Colonic mucosa (tissue), 4 donors: ENCODE measurements around the gene AVEN. TPM values are rescaled to one million over a fixed set of nuclear protein-coding genes. Genes with fewer than 3 reads are reported as not detected.
"Not testable (repeated sequence)": the region's sequence is repeated elsewhere in the genome, so short reads cannot be mapped to it uniquely, and the experiment has no call there.

ENCODE experiments used
- DNase-seq: peaks from one replicate; pipeline ENCODE4 v3.0.0-alpha.2; 2020
- H3K27ac ChIP-seq: fragments of 200-600 bp; one replicate; pipeline ENCODE4 v1.8.0; 2021
- H3K27me3 ChIP-seq: fragments of 200-600 bp; one replicate; pipeline ENCODE4 v1.8.0; 2021
- H3K36me3 ChIP-seq: fragments of 200-600 bp; one replicate; pipeline ENCODE4 v1.8.0; 2021
- H3K4me1 ChIP-seq: fragments of 200-600 bp; one replicate; pipeline ENCODE4 v1.8.0; 2021; ENCODE audit warnings: mild to moderate bottlenecking
- H3K4me3 ChIP-seq: fragments of 200-600 bp; one replicate; pipeline ENCODE4 v1.8.0; 2021
- H3K9ac ChIP-seq, 2 donors: one replicate each; pipeline ENCODE4 v1.7.0; 2013; ENCODE audit warnings: control low read depth in 2 of 2, low read depth in 2 of 2, low read length in 2 of 2
- H3K9me3 ChIP-seq: fragments of 200-600 bp; one replicate; pipeline ENCODE4 v1.8.0; 2021
- intact Hi-C: fragments of 100-400 bp; cut with DNase I; formaldehyde crosslinking; loops from one replicate; pipeline ENCODE4 v1.14.1; 2022
- total RNA-seq, 2 donors: library from RNA; stranded (reverse); fragmentation: NEBNext Ultra II Directional in 1 of 2; extraction: Animal tissue kit (Norgen Biotek cat#: 25700) in 1 of 2; gene quantifications; one replicate each; pipeline ENCODE4 v1.2.1, GENCODE V29; 2021
- TF ChIP-seq, protein P1 (sequence below): fragments of 200-600 bp; IDR thresholded peaks from one replicate; pipeline ENCODE4 v1.8.0; 2022; ENCODE audit warnings: antibody characterized with exemption, mild to moderate bottlenecking
- donor health status: healthy.
- donor health status: DM: no; HTN: no; CAD: no.
- donor health status: DM: no; HTN: no; CAD: no.

Gene AVEN
- total RNA-seq, 2 donors from 2014 or later, result 10.0 to 13.9 TPM

DNA sequence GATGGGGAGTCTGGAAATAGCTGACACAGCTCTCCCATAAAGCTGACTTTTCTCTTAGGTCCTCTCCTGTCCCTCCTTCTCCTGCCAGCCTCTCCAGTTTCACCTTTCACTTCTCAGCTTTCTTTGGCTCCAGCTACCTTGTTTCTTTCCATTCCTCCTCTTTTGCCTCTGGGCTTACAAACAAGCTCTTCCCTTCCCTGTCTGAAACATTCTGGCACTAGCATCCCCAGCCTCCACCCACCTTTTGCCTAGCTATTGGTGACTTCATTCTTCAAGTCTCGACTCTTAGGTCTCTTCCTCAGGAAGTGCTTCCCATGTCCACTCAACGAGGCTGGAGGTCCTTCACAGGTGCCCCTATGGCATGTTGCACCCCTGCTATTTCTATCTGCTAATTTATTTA, 20.5 kb upstream of the AVEN start:
- no peak for DNase-seq
- H3K27ac ChIP-seq, result no peak overlapping the region
- TF ChIP-seq, protein P1, sequence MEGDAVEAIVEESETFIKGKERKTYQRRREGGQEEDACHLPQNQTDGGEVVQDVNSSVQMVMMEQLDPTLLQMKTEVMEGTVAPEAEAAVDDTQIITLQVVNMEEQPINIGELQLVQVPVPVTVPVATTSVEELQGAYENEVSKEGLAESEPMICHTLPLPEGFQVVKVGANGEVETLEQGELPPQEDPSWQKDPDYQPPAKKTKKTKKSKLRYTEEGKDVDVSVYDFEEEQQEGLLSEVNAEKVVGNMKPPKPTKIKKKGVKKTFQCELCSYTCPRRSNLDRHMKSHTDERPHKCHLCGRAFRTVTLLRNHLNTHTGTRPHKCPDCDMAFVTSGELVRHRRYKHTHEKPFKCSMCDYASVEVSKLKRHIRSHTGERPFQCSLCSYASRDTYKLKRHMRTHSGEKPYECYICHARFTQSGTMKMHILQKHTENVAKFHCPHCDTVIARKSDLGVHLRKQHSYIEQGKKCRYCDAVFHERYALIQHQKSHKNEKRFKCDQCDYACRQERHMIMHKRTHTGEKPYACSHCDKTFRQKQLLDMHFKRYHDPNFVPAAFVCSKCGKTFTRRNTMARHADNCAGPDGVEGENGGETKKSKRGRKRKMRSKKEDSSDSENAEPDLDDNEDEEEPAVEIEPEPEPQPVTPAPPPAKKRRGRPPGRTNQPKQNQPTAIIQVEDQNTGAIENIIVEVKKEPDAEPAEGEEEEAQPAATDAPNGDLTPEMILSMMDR, result no peak

GRCh38 chr15:34056911-34057310, 17.9 kb upstream of the AVEN start:
- H3K27me3 ChIP-seq, result no peaks in the 10 kb centered on the region
- H3K9me3 ChIP-seq, result no peaks in the 10 kb centered on the region
- no peak overlapping the region for H3K9ac ChIP-seq
- no peaks in the 10 kb centered on the region for H3K36me3 ChIP-seq
- TF ChIP-seq, protein P1, result no peak
- H3K4me3 ChIP-seq, result no peak overlapping the region
- no peaks in the 10 kb centered on the region for H3K4me1 ChIP-seq
- H3K27ac ChIP-seq, result no peak overlapping the region
- DNase-seq, result no peak
- intact Hi-C loops, result no loop called here

More for the DNA sequence above, 20.5 kb upstream of the AVEN start:
- Histone ChIP-seq H3K27me3 (no peaks in the 10 kb centered on the region), H3K9me3 (no peaks in the 10 kb centered on the region), H3K36me3 (no peaks in the 10 kb centered on the region), H3K4me3 (no peak overlapping the region), H3K4me1 (no peaks in the 10 kb centered on the region), H3K9ac (no peak overlapping the region)
- intact Hi-C loops, result no loop called here

DNA sequence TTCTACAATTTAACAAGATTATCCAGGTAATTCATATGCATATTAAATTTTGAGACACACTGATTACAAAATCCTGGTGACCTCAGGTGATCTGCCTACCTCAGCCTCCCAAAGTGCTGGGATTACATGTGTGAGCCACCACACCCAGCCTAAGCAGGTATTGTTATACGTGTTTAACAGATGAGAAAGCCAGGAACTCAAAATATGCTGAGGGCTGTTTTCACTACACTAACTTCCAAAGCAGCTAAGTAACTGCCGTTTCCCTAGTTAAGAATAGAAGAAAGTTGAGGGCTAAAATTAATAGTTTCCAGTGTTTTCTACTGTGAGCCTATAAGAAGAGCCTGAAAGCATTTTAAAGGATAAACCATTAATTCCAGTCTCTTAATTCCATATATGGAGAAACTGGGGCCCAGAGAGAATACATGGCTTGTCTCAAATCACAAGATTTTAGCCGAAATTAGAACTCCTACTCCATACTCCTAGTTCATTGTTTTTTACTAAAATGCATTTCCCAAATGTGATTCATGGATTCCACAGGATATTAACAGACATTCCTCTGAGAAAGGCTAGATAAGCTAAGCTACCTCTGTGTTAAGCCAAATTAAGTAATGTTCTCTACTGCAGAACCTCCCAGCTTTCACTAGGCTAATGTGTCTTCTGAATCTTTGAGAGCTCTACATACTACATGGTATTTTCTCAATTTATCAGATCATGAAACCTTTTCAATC, 17.0 kb upstream of the AVEN start:
- Histone ChIP-seq H3K9ac (no peak overlapping the region), H3K27me3 (no peaks in the 10 kb centered on the region), H3K4me3 (no peak overlapping the region), H3K9me3 (no peaks in the 10 kb centered on the region), H3K4me1 (no peaks in the 10 kb centered on the region), H3K36me3 (no peaks in the 10 kb centered on the region), H3K27ac (no peak overlapping the region)
- no peak for DNase-seq
- intact Hi-C loops, result no loop called here
- TF ChIP-seq, protein P1, result no peak

DNA sequence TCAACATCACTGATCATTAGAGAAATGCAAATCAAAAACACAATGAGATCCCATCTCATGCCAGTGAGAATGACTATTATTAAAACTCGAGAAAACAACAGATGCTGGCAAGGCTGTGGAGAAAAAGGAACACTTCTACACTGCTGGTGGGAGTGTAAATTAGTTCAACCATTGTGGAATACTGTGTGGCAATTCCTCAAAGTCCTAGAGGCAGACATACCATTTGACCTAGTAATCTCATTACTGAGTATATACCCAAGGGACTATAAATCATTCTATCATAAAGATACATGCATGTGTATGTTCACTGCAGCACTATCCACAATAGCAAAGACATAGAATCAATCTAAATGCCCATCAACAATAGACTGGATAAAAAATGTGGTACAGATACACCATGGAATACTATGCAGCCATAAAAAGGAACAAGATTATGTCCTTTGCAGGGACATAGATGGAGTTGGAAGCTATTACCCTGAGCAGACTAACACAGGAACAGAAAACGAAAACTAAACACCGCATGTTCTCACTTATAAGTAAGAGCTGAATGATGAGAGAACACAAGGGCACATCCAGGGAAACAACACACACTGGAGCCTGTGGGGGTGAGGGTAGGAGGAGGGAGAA, 15.2 kb upstream of the AVEN start:
- TF ChIP-seq, protein P1, result no peak

DNA sequence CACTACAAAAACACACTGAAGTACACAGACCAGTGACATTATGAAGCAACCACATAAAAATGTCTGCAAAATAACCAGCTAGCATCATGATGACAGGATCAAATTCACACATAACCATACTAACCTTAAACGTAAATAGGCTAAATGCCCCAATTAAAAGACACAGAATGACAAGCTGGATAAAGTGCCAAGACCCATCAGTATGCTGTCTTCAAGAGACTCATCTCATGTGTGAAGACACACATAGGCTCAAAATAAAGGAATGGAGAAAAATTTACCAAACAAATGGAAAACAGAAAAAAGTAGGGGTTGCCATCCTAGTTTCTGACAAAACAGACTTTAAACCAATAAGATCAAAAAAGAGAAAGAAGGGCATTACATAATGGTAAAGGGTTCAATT, 11.4 kb upstream of the AVEN start:
- intact Hi-C loops, H3K27me3 ChIP-seq: not testable (repeated sequence)

More for the DNA sequence above, 15.2 kb upstream of the AVEN start:
- no peak for DNase-seq
- Histone ChIP-seq H3K4me3 (no peak overlapping the region), H3K27ac (no peak overlapping the region), H3K9me3 (no peaks in the 10 kb centered on the region), H3K9ac (no peak overlapping the region), H3K27me3 (no peaks in the 10 kb centered on the region), H3K36me3 (no peaks in the 10 kb centered on the region), H3K4me1 (no peaks in the 10 kb centered on the region)
- intact Hi-C loops, result no loop called here

GRCh38 chr15:34049112-34049511, 10.1 kb upstream of the AVEN start:
- TF ChIP-seq, protein P1, result no peak
- no peaks in the 10 kb centered on the region for H3K9me3 ChIP-seq
- no peaks in the 10 kb centered on the region for H3K4me1 ChIP-seq
- no peak overlapping the region for H3K9ac ChIP-seq
- H3K36me3 ChIP-seq, result no peaks in the 10 kb centered on the region
- H3K4me3 ChIP-seq, result no peak overlapping the region
- H3K27ac ChIP-seq, result no peak overlapping the region
- no peaks in the 10 kb centered on the region for H3K27me3 ChIP-seq
- no peak for DNase-seq
- intact Hi-C loops, result no loop called here

More for the DNA sequence above, 11.4 kb upstream of the AVEN start:
- not testable (repeated sequence) for H3K27ac ChIP-seq, H3K9ac ChIP-seq, H3K4me1 ChIP-seq, H3K4me3 ChIP-seq, DNase-seq, H3K9me3 ChIP-seq, H3K36me3 ChIP-seq
